Raji (cell line): Measurements from ENCODE around the gene SLC51B.

Experiments
- POLR2A ChIP-seq: IDR thresholded peaks from 2 replicates; pipeline ENCODE4 v1.6.1; 2011; ENCODE audit warnings: low read depth, low read length, control low read depth; ENCODE audit not compliant: insufficient read depth

Gene SLC51B

GRCh38 chr15:65097651-65098263 lies 52.6 kb downstream of the SLC51B start:
- no peak for TF ChIP-seq POLR2A

GRCh38 chr15:65099336-65099735 lies 54.1 kb downstream of the SLC51B start:
- TF ChIP-seq POLR2A, result no peak

DNA sequence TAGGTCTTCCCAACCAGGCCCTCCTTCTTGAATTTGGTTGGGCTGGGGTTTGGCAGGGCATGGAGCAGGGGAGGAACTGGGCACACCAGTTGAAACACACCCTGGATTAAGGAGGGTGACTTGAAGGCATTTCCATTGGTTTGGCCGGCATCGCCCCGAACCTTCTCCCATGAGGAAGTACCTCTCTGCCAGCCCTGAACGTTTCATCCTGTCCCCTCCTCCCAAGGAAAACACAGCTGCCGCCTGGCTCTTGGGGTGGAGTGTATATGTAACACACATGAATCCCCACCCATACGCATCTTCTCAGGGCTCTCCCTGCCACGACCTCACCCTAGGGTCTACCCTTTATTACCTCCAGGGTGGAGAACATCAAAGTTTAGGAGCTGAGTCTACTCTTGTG lies 55.3 kb downstream of the SLC51B start:
- TF ChIP-seq POLR2A, result no peak

- no peak for TF ChIP-seq POLR2A
These were observed 56.3 kb downstream of the SLC51B start for GRCh38 chr15:65101411-65101890.

DNA sequence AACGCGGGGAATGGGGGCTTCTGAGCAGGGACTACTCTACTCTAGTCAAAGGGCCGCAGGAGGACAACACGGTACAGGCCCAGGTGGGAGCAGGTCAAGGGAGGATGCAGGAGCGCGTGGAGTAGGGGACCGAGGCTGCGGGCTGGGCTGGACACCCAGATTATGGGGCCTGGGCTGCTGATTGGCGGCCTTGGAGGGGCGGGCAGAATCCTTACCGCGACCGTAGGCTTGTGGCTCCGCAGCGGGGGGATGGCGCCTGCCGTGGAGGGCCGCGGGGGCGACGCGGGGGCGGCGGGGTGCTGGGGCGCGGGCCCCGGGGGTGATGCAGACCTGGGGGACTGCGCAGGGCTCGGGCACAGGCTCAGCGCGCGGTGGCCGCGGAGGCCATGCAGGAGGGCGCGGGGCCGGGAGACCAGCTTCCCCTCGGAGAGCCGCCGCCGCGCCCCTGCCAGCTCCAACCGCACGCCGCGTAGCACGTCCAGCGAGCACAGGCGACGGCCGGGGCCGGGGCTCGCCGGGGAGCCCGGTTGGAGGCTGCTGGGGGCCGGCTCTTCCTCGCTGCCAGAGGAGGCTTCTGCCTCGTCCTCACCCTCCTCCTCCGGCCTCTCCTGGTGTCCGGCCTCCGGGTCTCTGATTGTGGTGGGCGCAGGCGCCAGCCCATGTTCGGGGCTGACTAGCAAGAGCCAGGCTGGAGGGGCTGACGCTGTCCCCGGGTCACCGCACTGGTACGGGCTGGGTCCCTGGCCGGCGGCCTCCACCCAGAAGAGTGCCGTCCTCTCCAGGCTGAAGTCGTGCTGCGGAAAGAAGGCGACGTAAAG lies 56.9 kb downstream of the SLC51B start:
- TF ChIP-seq POLR2A, result no peak

GRCh38 chr15:65102912-65103311 lies 57.7 kb downstream of the SLC51B start:
- no peak for TF ChIP-seq POLR2A
